GM12878 (cell line): Measurements from ENCODE around the gene RNASEH2B. TPM values are rescaled to one million over a fixed set of nuclear protein-coding genes. Genes with fewer than 3 reads are reported as not detected.

Source experiments
- ATAC-seq: fragments of 200-7000 bp; cut with Tn5 transposase; 3 replicates; pipeline ENCODE4 v1.9.1; 2020; ENCODE audit warnings: mild to moderate bottlenecking, moderate library complexity
- BruUV-seq: library from RNA; stranded (reverse); fragments of 400-500 nt; replicated peaks from 2 replicates; lab custom pipeline; 2021; lab: Mats Ljungman, UMichigan
- CTCF ChIA-PET: fragments of 300-600 bp; sonication (Branson Sonifier 250); formaldehyde crosslinking; extraction: SDS; loops from one replicate; lab custom pipeline; 2021; ENCODE audit warnings: inconsistent platforms; lab: Yijun Ruan, JAX
- POLR2A ChIA-PET: fragments of 350-600 bp; formaldehyde crosslinking; extraction: SDS; loops from one replicate; lab custom pipeline; 2021; ENCODE audit warnings: inconsistent platforms; lab: Charles Lee
- RAD21 ChIA-PET: fragments of 300-600 bp; sonication (Branson Sonifier 250); formaldehyde crosslinking; loops from one replicate; lab custom pipeline; 2023; ENCODE audit warnings: antibody characterized with exemption; ENCODE audit not compliant: unreplicated experiment; lab: Charles Lee
- SMC1A ChIA-PET: fragments of 300-600 bp; sonication (Branson Sonifier 250); formaldehyde crosslinking; loops from one replicate; lab custom pipeline; 2023; ENCODE audit not compliant: unreplicated experiment, uncharacterized antibody; lab: Charles Lee
- DNase-seq: peaks from one replicate; pipeline ENCODE4 v3.0.0-alpha.2; 2011; ENCODE audit warnings: low read depth, low spot score
- FAIRE-seq: peaks from 3 replicates; lab custom pipeline; 2011; peaks lifted over from hg19 to GRCh38; lab: Jason Lieb, UNC
- H2AFZ ChIP-seq: 2 replicates; pipeline ENCODE4 v1.6.0; 2011; ENCODE audit warnings: low read depth, low read length, control low read depth; ENCODE audit not compliant: control insufficient read depth
- H3K27ac ChIP-seq: 2 replicates; pipeline ENCODE4 v1.5.1; 2011; ENCODE audit warnings: control low read depth; ENCODE audit not compliant: control insufficient read depth, insufficient read depth
- H3K27me3 ChIP-seq, 2 experiments: replicated peaks in 1 of 2; 2 replicates each; pipeline versions ENCODE4 v1.6.0 to v1.6.1; 2011; ENCODE audit warnings: low read length in 1 of 2; ENCODE audit not compliant: control insufficient read depth in 2 of 2, insufficient read depth in 2 of 2
- H3K36me3 ChIP-seq, 2 experiments: 2 replicates each; pipeline ENCODE4 v1.5.1; 2011; ENCODE audit warnings: low read length in 1 of 2; ENCODE audit not compliant: control insufficient read depth in 2 of 2, insufficient read depth in 2 of 2
- H3K4me1 ChIP-seq: 2 replicates; pipeline ENCODE4 v1.6.1; 2011; ENCODE audit warnings: mild to moderate bottlenecking, low read length, moderate library complexity, mixed read lengths; ENCODE audit not compliant: control insufficient read depth, insufficient read depth
- H3K4me2 ChIP-seq: 2 replicates; pipeline ENCODE4 v1.6.0; 2011; ENCODE audit warnings: control low read depth; ENCODE audit not compliant: control insufficient read depth, insufficient read depth
- H3K4me3 ChIP-seq: fragments of 200-600 bp; sonication (generic); 2 replicates; pipeline ENCODE4 v1.5.1; 2016
- H3K79me2 ChIP-seq: 2 replicates; pipeline ENCODE4 v1.6.0; 2011; ENCODE audit warnings: low read length; ENCODE audit not compliant: control insufficient read depth, insufficient read depth
- H3K9ac ChIP-seq: 2 replicates; pipeline ENCODE4 v1.8.0; 2011; ENCODE audit warnings: low read length, control low read depth, mixed read lengths; ENCODE audit not compliant: control insufficient read depth, insufficient read depth
- H3K9me3 ChIP-seq: replicated peaks from 3 replicates; pipeline ENCODE4 v1.5.1; 2011; ENCODE audit warnings: mild to moderate bottlenecking, low read length; ENCODE audit not compliant: control insufficient read depth, insufficient read depth
- H4K20me1 ChIP-seq: 2 replicates; pipeline ENCODE4 v1.6.0; 2011; ENCODE audit not compliant: control insufficient read depth, insufficient read depth
- ASH2L ChIP-seq: fragments of 300-600, 200-600 bp; sonication (generic); IDR thresholded peaks from 2 replicates; pipeline ENCODE4 v1.6.1; 2017; ENCODE audit warnings: low read depth, mild to moderate bottlenecking, borderline replicate concordance
- BHLHE40 ChIP-seq, 2 experiments: fragments of 450-650 bp in 1 of 2; IDR thresholded peaks; 2 replicates each; pipeline ENCODE4 v1.6.1; 2011 to 2017; ENCODE audit warnings: low read depth in 2 of 2, borderline replicate concordance in 1 of 2, improper control_type of control experiment in 1 of 2, low read length in 1 of 2, mild to moderate bottlenecking in 1 of 2
- MXI1 ChIP-seq: fragments of 150-350 bp; IDR thresholded peaks from 2 replicates; pipeline ENCODE4 v1.6.1; 2011; ENCODE audit warnings: low read depth, mild to moderate bottlenecking, inconsistent platforms, low read length, improper control_type of control experiment
- RCOR1 ChIP-seq: conservative IDR thresholded peaks from 2 replicates; pipeline ENCODE4 v1.6.1; 2012; ENCODE audit warnings: low read depth, low read length, improper control_type of control experiment
- SRF ChIP-seq, 2 experiments: IDR thresholded peaks; 2 replicates each; pipeline ENCODE4 v1.6.1; 2011; ENCODE audit warnings: low read depth in 2 of 2, low read length in 2 of 2, mild to moderate bottlenecking in 1 of 2, moderate library complexity in 1 of 2
- WGBS: methylation state at CpG from one replicate; pipeline ENCODE4 v1.1.6; 2016; ENCODE audit warnings: low lambda C conversion rate; ENCODE audit not compliant: insufficient replicate concordance, insufficient coverage; ENCODE audit errors: missing lambda C conversion rate; 5-methylcytosine and 5-hydroxymethylcytosine counted together
- in situ Hi-C: fragments of 300-500 bp; cut with MboI; formaldehyde crosslinking; loops from 9 replicates; pipeline ENCODE4 v1.14.3; 2018; ENCODE audit warnings: mixed read lengths
- intact Hi-C: fragments of 100-400 bp; cut with micrococcal nuclease; formaldehyde crosslinking; loops from one replicate; pipeline ENCODE4 v1.14.2; 2022; ENCODE audit not compliant: unreplicated experiment
- polyA plus RNA-seq, 11 experiments: library from polyadenylated mRNA; depleted of rRNA in 4 of 11; unstranded in 6 of 11; stranded (reverse) in 5 of 11; fragments of >200 nt; fragmentation: Nextera tagmentation in 4 of 11; fragmentation: Illumina TruSeq in 1 of 11; extraction: Ambion mirVana in 4 of 11; extraction: Trizol in 1 of 11; gene quantifications; 1 replicate in 1 of 11; 2 replicates in 10 of 11; pipeline versions ENCODE4 v1.2.1 to v1.2.3, GENCODE V29; 2011 to 2016; ENCODE audit warnings: inconsistent platforms in 2 of 11, missing spikeins in 2 of 11, low read depth in 1 of 11
- total RNA-seq, 4 experiments: library from RNA; depleted of rRNA in 3 of 4; stranded (reverse); fragments of >200 nt in 3 of 4; fragmentation: Illumina TruSeq in 1 of 4; extraction: Trizol in 1 of 4; gene quantifications; 2 replicates each; pipeline versions ENCODE4 v1.2.1 to v1.2.3, GENCODE V29; 2013 to 2021
- TF ChIP-seq, protein P1 (sequence below): IDR thresholded peaks from 2 replicates; pipeline ENCODE4 v1.6.1; 2012; ENCODE audit warnings: improper control_type of control experiment, low read depth, low read length; ENCODE audit not compliant: insufficient replicate concordance
- TF ChIP-seq, protein P2 (sequence below): IDR thresholded peaks from 2 replicates; pipeline ENCODE4 v1.6.1; 2011; ENCODE audit warnings: borderline replicate concordance, low read depth, mild to moderate bottlenecking, moderate library complexity, low read length; ENCODE audit not compliant: insufficient read depth, poor library complexity, severe bottlenecking

The RNASEH2B gene
- total and polyA plus RNA-seq, 10 of the 15 experiments (the other 5 are each of a cell fraction or from before 2014, with no cell fraction given): 64.9 to 148 (median 97.3) TPM

DNA sequence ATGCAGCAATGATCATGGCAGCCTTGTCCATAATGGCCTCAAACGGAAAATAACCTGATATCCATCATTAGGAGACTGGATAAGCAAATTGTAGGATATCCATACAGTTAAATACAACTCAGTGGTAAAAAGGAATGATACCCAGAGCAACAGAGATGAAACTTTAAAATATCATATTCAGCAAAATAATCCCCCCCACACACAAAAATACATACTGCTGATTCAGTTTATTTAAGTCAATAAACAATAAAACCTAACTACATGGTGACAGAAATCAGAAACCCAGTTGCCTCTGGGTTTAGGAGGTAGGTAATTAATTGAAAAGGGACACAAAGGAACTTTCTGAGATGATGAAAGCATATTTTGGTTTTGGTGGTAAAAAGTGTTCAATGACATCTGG, 38.2 kb upstream of the RNASEH2B start (continued):
- TF ChIP-seq, protein P1, sequence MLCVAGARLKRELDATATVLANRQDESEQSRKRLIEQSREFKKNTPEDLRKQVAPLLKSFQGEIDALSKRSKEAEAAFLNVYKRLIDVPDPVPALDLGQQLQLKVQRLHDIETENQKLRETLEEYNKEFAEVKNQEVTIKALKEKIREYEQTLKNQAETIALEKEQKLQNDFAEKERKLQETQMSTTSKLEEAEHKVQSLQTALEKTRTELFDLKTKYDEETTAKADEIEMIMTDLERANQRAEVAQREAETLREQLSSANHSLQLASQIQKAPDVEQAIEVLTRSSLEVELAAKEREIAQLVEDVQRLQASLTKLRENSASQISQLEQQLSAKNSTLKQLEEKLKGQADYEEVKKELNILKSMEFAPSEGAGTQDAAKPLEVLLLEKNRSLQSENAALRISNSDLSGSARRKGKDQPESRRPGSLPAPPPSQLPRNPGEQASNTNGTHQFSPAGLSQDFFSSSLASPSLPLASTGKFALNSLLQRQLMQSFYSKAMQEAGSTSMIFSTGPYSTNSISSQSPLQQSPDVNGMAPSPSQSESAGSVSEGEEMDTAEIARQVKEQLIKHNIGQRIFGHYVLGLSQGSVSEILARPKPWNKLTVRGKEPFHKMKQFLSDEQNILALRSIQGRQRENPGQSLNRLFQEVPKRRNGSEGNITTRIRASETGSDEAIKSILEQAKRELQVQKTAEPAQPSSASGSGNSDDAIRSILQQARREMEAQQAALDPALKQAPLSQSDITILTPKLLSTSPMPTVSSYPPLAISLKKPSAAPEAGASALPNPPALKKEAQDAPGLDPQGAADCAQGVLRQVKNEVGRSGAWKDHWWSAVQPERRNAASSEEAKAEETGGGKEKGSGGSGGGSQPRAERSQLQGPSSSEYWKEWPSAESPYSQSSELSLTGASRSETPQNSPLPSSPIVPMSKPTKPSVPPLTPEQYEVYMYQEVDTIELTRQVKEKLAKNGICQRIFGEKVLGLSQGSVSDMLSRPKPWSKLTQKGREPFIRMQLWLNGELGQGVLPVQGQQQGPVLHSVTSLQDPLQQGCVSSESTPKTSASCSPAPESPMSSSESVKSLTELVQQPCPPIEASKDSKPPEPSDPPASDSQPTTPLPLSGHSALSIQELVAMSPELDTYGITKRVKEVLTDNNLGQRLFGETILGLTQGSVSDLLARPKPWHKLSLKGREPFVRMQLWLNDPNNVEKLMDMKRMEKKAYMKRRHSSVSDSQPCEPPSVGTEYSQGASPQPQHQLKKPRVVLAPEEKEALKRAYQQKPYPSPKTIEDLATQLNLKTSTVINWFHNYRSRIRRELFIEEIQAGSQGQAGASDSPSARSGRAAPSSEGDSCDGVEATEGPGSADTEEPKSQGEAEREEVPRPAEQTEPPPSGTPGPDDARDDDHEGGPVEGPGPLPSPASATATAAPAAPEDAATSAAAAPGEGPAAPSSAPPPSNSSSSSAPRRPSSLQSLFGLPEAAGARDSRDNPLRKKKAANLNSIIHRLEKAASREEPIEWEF: no peak

DNA sequence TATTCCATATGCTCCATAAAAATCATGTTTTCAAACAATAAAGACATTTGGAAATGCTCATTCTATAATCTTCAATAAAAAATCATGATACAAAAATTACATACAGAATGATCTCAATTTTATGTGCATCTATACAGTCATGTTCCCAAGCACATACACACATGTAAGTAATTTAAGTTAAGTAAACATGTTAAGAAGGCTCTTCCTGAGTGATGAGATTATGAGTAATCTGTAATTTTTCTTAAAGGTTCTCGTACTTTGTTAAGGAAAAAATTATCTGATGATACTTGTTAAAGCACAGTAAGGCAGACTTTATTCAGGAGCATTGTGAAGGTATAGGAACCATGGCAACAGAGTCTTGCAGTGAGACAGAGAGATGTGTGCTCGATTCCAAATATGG, 36.1 kb upstream of the RNASEH2B start:
- Histone ChIP-seq H3K79me2 (no peaks in the 10 kb centered on the region), H3K27ac (no peak overlapping the region), H3K36me3 (no peaks in the 10 kb centered on the region), H3K4me3 (no peak overlapping the region), H3K4me2 (no peak overlapping the region), H3K9me3 (no peaks in the 10 kb centered on the region), H3K9ac (no peak overlapping the region), H4K20me1 (no peaks in the 10 kb centered on the region)
- in situ Hi-C loops: no loop called here
- CTCF ChIA-PET: no interaction called here
- WGBS: 20% methylated on average over 2 of the region's 2 CpGs
- FAIRE-seq (no peak), ATAC-seq (no peak)
- TF ChIP-seq BHLHE40 (IDR thresholded peaks at IDR 0.05; ENCODE audit: borderline replicate concordance in 1 of 2, low read depth in 2 of 2, low read length in 1 of 2) (no peak), RCOR1 (no peak), SRF (IDR thresholded peaks at IDR 0.05; ENCODE audit: low read depth in 2 of 2, low read length in 2 of 2) (no peak), ASH2L (no peak), MXI1 (no peak)
- TF ChIP-seq, protein P2, sequence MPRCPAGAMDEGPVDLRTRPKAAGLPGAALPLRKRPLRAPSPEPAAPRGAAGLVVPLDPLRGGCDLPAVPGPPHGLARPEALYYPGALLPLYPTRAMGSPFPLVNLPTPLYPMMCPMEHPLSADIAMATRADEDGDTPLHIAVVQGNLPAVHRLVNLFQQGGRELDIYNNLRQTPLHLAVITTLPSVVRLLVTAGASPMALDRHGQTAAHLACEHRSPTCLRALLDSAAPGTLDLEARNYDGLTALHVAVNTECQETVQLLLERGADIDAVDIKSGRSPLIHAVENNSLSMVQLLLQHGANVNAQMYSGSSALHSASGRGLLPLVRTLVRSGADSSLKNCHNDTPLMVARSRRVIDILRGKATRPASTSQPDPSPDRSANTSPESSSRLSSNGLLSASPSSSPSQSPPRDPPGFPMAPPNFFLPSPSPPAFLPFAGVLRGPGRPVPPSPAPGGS: no peak
- TF ChIP-seq, all 136 proteins: peak for 0
- ChIA-PET RAD21 (no interaction called here), POLR2A (no interaction called here), SMC1A (no interaction called here)
- no peak for DNase-seq
- H2AFZ ChIP-seq: no peak overlapping the region
- no TSS peak for BruUV-seq
- intact Hi-C loops: no loop called here
- H3K27me3 ChIP-seq: no peaks in the 10 kb centered on the region
- H3K4me1 ChIP-seq: no peaks in the 10 kb centered on the region
